Breast epithelium (tissue), 3 donors: ENCODE results near the gene PLXNA3.

ENCODE experiments used
- POLR2A ChIP-seq: fragments of 450-650 bp; IDR thresholded peaks from one replicate; pipeline ENCODE4 v1.6.1; 2016; ENCODE audit warnings: antibody characterized with exemption, mild to moderate bottlenecking, moderate library complexity
- POLR2AphosphoS5 ChIP-seq, 3 donors: sonication (generic); formaldehyde crosslinking; IDR thresholded peaks; one replicate each; pipeline ENCODE4 v1.6.1; 2017; ENCODE audit warnings: antibody characterized with exemption in 3 of 3
- TF ChIP-seq, protein P1 (sequence below), 3 donors: fragments of 450-650 bp; IDR thresholded peaks; one replicate each; pipeline ENCODE4 v1.5.1; 2016 to 2017; ENCODE audit warnings: antibody characterized with exemption in 3 of 3, mild to moderate bottlenecking in 3 of 3, moderate library complexity in 3 of 3

DNA sequence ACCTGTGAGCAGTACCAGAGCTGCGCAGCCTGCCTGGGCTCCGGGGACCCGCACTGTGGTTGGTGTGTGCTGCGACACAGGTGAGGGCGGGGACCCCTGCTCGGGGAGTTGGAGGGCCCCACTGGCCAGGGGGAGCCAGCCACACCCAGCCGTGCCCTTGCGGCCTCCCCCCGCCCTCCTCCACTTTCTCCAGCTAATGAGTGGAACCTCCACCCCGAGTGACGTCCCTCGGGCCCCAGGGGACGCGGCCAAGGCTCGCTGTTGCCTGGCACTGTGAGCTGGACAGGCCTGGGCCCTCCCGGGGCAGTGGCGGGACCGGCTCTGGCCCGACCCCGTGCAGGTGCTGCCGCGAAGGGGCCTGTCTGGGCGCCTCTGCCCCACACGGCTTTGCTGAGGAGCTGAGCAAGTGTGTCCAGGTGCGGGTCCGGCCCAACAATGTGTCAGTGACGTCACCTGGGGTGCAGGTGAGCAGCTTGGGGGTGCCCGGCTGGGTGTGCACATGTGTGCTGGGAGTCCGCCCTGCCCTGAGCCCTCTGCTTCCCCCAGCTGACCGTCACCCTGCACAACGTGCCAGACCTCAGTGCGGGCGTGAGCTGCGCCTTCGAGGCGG lies 5.6 kb downstream of the PLXNA3 start:
- TF ChIP-seq, protein P1, sequence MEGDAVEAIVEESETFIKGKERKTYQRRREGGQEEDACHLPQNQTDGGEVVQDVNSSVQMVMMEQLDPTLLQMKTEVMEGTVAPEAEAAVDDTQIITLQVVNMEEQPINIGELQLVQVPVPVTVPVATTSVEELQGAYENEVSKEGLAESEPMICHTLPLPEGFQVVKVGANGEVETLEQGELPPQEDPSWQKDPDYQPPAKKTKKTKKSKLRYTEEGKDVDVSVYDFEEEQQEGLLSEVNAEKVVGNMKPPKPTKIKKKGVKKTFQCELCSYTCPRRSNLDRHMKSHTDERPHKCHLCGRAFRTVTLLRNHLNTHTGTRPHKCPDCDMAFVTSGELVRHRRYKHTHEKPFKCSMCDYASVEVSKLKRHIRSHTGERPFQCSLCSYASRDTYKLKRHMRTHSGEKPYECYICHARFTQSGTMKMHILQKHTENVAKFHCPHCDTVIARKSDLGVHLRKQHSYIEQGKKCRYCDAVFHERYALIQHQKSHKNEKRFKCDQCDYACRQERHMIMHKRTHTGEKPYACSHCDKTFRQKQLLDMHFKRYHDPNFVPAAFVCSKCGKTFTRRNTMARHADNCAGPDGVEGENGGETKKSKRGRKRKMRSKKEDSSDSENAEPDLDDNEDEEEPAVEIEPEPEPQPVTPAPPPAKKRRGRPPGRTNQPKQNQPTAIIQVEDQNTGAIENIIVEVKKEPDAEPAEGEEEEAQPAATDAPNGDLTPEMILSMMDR (IDR thresholded peaks at IDR 0.05): no peak
- TF ChIP-seq POLR2A (no peak), POLR2AphosphoS5 (IDR thresholded peaks at IDR 0.05) (no peak)
